SIG-M5 treated with dmso at 0.1 percent for 504 hours (cell line): ENCODE results near the gene NELL1.

Experiments
- DNase-seq: peaks from one replicate; lab custom pipeline; 2025; ENCODE audit not compliant: unreplicated experiment; lab: John Stamatoyannopoulos, UW

Gene NELL1

DNA sequence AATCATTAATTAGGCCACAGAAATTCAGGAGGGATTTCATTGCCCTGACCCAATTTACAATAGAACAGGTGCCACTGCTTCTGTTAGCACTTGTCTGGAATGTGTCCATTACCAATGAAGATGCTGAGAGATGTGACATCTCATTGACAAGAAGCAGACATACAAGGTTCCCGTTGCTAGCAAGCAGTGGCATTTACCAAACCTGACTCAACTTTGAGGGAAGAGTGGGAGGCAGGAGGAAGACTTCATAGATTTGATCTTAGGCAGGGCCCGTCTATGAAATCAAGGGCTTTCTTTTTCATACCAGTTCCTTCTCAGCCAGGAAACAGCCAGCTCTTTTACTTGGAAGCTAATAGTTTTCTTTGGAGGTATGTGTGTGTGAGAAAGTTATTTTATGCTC, 280.2 kb downstream of the NELL1 start:
- DNase-seq: no peak

DNA sequence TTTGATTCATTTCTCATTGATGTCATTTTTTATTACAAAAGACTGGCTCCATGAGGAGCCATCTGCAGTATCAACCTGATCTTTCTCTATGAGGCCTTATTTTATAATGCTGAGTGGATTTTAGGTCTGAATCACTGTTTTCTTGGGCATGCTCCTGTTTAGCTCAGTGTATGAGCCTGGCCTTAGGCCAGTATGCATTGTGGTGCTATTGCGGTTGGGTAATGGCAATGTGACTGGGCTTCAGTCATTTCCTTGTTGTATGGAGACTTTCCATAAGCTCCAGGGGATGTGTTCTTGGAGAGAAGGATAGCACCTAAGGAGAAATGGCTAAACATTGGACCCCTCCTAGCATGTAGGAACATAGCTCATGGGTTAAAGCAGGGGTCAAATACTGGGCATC, 293.2 kb downstream of the NELL1 start:
- no peak for DNase-seq

DNA sequence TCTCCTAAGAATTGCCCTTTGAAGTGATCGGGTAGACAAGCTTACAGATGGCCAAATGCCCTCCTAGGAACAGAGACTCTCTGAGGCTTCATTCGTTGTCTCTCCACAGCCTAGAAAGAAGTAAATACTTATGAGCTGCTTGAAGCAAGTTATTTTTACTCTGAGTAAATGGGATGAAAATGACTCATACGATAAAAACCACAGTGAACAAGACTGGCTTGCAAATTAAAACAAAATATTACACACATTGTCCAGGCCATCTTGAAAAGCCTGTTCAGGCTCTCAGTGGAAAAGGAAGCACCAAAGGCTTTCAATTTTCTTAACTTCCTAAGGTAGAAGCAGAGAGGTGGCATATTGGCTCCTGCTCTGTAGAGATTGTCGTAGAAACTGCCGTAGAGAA, 294.2 kb downstream of the NELL1 start:
- DNase-seq: no peak

DNA sequence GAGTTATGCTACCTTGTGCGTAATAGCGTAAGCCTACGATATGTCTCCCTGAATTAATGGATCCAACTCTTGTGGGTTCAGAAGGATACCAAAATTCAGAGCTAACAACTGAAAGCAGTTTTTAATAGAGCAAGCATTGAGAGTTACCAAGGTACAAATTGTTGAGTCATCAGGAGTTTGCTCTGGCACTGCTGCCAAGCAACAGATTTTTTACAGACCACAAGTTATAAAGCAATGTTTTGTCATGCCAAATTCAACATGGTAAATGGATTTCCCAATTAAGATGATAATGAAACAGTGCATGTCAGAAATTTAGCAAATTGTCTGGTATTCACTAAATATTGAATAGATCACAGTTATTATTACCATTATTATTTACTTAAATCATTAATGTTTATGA, 295.6 kb downstream of the NELL1 start:
- no peak for DNase-seq

DNA sequence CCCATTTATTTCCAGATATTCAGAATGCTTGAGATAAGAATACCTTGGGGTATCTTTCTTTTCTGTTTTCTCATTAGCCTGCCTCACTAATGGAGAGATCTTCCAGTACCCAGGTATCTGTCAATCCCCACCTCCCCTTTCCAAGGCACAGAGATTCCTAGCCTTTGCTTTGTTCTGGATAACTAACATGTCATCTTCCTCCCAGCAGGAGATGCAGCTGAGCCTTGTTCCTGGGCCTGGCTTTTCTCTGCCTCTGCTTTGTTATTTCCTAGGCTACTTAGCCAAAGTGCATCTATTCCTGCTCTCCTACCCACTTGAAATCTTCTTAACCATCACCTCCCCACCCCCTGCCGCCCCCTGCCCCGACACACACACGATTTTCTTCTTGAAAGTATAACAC, 297.1 kb downstream of the NELL1 start:
- DNase-seq: no peak

DNA sequence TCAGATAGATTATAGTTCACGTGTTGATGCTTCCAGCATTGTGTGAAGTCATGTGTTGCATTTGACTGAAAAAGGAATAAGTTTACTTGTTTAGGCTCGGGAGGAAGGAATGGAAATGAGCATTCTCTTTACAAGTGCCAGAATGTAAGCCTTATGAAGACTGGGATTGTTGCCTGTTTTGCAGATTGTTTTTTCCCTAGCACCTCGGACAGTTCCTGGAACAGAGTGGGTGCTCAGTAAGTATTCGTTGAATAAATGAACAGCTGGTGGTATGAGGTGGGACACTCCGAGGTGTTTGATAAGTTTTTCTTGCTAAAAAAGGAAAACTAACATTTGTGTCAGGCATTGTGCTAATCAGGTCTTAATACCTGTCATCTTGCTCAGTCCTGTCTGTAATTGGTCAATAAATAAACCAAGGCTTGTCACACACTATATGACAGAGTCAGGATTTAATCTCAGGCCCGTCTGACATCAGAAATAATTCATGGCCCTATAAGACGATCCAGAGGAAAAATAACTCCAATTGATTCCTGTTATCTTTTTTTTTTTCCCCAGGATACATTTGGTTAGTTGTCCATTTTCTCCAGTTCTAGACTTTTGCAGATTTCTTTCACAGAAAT, 304.7 kb downstream of the NELL1 start:
- DNase-seq: no peak

DNA sequence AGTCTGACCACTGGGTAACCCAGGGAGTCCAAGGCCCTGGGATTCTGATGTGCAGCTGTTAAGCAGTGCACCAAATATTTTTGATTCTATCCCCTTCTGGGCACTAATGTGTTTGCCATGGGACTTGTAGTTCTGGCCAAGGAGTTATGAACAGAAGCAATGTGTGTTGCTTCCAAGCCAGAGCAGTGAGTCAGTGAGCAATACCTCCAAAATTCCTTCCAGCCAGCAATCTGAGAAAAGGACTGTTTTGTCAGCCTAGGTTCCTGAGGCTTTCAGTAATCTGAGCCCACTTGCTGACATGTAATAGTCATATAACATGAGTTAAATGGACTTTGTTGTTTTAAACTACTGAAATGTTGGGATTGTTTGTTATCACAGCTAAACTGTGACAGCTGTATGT, 311.4 kb downstream of the NELL1 start:
- no peak for DNase-seq

DNA sequence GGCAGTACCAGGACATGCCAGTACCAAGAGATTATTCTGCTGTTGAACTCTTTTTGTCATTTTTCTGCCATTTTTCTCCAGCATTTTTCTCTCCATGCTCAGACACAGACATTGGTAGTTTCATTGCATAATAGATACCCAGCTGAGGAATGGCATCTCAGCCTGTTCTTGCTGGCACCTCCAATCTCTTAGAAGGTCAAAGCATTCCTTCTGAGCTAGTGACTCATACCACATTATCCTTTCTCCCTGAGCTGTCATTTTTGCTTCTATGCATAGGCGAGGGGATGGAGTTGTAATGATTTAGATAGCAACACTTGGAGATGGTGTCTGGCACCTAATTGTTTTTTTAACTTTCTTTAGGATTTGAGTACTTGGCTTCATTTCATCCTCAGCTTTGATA, 321.1 kb downstream of the NELL1 start:
- DNase-seq: no peak

DNA sequence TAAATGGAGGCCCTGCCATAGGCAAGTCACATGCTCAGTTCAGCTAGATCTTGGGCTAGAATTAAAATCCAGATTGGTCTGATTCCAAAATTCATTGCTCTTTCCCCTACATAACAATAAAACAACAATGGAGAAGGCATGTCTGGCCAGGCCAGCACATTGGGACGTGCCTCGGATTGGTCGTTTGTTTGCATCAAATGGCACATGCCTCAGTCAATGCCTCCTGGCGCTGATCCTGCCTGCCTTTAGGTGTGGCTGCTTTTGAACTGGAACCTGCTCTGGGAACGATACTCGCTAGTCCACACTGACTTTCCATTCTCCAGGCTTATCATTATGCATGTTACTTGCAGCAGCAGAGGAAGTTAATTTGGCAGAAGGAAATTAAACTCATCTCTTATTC, 322.1 kb downstream of the NELL1 start:
- DNase-seq: no peak

DNA sequence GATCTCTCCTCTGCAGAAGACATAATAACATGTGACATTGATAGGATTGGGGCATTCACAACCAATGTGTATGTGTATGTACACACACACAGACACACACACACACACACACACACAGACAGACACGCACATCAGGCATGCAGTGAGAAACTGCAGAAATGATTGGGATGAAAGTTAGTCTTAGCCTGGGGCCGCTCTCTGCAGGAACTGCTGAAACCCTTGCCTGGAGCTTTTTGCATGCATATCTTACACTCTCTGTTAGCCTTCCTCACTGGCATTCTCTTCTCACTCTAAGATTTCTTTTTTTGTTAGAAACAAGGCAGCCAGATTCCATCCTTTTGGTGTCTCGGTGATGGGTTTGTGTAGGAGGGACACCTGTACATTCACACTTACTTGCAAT, 337.9 kb downstream of the NELL1 start:
- DNase-seq: no peak

DNA sequence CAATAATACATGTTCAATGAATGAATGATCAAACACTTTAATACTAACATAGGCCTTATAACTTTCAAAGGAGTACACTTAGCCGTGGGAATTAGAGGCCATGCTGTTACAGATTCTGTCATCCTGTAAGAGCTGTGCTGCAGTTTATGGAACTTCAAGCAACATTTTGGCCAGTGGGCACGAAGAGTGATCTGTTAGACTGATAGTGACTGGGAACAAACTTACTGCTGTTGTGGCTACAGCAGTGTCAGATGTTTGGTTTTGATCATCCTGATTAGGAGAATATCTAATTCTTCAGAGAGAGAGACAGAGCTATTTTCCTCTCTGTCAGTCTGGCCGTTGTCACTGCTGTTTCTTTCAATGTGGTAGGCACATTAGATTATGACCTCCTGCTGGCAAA, 348.9 kb downstream of the NELL1 start:
- DNase-seq: no peak

DNA sequence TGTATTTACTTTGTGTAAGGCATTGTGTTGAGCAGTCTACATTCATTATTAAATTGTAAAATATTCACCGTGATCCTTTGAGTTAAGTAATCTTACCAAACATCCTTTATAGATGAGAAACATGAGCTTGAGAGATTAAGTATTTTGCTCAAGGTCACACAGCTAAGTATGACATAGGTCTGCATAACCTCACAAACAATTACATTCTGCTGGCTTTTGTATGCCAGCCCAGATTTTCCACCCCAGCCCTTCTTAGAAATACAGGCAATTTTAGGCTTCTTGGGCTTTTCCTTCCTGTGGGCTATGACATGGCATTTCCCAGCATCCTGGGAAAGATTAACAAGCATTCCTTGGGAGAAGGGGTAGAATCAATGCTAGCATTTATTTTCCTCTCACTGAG, 357.3 kb downstream of the NELL1 start:
- DNase-seq: no peak

DNA sequence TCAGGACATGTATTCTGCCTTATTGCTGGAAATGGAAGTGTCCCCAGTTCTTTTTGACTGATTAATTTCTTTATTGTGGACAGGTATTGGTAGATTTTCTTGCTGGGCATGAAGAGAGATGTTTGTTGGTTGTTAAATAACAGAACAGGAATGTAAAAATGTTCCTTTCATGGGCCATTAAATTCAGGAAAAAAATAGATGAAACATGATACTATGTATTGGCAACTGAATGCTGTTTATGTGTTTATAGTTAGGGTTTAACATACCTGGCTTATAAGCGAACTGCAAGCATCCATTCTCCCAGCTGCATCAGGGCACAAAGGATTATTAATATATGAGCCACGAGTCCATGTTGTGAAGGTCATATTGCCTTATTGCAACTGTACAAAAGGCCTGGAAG, 368.5 kb downstream of the NELL1 start:
- DNase-seq: no peak

DNA sequence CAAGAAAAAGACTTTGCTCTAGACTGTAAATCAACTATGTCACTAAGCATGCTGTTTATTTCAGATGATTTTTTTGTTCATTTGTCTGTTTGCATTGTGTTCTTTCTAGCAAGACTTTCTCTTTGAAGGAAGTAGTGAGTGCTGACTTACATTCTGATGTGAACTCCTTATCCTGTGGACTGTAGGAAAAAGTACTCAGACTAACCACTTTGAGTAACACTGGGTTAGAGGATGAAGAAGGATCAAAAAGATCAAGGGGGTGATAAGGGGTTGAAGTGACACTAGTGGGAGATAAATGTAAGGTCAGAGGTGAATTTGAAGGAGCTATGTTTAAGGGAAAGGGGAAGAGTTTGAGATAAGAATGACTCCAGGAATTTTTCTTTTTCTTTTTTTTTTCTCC, 369.4 kb downstream of the NELL1 start:
- DNase-seq: no peak

DNA sequence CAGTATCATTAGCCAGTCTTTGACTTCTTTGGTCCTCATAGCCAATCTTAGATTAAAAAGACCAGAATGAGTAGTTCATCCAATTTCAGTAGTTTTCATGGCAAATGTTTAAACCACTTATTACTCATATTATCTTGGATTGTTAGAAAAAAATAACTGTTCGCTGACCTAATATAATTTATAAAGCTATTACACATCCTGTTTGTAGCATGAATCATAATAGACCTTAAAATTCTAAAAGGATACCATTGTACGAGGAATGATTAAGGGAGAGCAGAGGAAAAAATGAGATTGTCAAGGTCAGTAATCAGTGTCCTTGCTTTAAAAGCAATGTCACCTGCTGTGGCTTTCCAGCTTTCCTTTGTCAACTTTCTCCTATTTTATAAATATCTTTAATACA, 371.2 kb downstream of the NELL1 start:
- DNase-seq: no peak

DNA sequence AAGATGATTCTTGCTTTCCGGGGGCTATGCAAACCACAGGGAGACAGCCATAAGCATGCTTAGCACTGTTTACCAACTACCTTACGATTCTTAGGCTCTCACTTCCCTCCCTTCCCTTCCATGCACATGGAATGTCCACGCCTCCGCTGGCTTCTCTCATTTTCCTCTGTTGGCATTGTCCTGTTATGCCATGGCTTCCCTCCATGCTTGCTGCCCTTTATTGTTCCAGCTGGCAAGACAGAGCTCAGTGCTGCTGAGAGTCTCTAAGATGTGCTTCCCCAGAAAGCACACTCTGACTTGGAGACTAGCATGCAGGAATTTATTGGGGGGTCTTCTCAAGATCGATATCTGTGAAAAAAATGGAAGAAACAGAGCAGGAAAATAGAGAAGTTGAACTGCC, 379.2 kb downstream of the NELL1 start:
- DNase-seq: no peak

DNA sequence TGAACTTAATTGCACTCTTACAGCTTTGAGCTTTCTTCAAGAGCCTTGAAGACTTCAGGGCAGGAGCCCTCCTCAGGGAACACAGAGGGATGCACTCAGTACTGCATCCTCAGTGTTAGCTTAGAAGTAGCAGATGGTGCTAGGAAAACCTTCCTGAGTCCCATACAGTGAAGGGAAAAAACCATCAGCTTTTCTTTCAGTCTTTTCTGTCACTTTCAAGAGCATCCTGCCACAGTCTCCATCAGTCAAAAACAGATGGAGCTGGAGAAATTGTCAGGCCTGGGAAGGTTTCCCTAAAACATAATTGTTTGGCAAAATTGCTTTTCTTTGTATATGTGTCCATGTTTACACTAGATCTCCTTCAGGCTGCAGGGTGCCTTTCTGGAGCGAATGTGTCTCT, 384.1 kb downstream of the NELL1 start:
- DNase-seq: no peak

DNA sequence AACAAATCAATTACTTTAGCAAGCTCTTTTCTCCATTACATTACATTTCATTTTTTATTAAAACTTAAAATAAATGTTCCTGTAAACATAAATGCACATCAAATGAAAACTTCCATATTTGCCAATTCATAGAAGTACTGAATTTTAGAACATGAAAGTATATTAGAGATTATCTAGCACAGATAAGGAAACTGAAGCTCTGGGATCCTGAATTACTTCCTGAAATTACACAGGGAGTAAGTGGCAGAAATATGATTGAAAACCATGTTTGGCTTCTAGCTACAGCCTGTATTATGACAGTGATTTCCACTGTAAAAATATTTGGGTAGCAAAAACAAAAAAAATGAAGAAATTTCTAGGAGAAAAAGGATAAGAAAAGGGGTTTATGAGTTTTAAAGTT, 387.3 kb downstream of the NELL1 start:
- DNase-seq: no peak

DNA sequence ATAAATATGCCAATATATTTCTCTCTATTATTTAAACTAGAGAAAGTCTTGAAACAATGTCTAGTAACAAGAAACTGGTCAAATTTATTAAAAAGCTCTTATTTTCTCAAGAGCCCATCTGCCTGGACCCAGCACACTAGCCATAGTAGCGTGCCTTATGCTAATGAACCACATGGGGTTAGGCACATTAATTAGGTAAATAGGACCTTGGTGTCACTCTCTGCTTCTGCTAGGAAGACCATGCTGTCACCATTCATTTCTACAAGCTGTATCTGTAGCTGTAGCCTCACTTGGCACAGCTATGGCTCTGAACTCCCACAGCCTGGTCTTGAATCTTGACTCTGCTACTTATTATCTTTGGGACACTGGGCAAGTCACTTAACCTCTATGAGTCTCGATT, 390.5 kb downstream of the NELL1 start:
- no peak for DNase-seq

DNA sequence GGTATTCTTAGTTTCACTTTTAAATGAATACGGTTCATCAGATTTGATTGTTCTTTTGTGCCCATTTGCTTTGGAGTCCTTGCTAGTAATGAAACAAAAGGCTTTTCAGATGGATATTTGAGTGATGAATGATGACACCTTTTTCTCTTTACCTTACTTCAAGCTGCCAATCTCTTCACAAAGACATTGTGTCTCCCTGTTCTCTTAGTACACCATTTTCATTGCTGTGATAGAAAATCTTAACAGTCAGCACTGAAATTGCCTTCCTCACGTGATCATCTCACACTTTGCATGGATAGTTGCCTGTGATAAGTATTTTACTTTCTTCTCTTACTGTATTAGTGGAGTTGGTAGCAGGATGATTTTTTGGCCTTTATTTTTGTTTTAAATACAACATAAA, 396.6 kb downstream of the NELL1 start:
- DNase-seq: no peak

DNA sequence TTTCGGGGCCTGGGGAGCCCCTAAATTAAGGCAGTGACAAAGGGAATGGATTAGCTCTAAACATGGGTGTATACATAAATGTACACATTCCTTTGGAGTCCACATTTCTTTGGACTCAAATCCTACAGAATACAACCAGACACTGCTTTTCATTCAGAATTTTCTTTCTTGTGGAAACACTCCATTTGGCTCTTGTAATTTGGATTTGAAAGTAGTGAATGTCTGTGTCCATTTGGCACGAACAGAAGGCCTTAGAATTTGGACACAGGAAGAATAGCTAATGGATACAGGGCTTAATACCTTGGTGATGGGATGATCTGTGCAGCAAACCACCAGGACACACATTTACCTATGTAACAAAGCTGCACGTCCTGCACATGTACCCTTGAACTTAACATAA, 399.5 kb downstream of the NELL1 start:
- DNase-seq: no peak

DNA sequence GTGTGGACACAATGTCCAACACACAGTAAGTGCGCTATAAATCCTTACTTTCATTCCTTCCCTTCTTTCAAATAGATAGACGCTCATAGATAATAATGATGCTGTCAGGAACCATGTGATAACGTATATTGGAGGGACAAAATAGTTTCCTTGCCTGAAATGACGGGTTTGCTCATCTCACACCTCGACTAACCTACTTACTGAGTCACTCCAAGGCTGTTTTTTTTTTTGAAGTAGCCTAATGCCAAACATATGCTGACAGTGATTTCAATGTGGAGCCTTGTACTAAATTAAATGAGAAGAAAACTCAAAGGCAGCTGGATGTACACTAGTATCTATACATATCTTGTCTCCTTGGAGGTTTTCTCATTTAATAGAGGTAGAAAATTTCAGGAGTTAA, 400.5 kb downstream of the NELL1 start:
- DNase-seq: no peak

DNA sequence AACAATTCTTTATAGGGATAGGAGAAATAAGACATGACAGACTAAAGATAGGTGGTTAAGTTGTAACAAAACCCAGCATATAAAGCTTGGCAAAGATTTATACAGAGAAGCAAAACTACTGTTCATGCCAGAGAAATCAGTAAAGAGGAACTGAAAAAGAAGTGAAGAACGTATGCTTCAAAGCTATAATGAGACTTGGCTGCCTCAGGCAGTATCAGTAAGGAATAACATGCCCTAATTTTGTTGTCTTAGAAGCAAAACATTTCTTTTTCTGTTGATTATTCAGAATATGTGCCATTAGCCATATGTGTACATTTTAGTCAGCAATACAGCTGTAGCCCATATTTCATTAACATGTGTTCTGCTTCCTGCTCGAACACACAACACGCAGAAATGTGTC, 403.2 kb downstream of the NELL1 start:
- no peak for DNase-seq

DNA sequence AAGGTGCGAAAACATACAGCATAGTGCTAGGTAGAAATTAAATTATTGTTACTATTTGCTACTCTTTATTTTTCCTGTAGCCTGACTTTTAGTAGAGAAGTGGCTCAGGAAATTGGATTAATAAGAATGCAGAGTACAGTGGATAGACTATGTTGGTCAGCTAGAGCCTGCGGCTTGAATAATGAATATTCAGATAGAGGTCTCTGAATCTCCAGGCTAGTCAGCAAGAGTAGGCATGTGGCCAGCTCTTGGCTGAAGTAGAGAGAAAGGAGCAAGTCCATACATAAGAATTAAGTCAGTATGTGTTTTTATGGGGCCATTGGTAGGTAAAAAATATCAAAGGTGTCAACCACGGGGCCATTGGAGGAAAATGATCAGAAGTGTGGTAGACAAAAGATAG, 413.5 kb downstream of the NELL1 start:
- DNase-seq: no peak
